Calu3 (cell line): ENCODE results near the gene TBL1XR1. TPM values are rescaled to one million over a fixed set of nuclear protein-coding genes. Genes with fewer than 3 reads are reported as not detected.

Experiments used
- BruUV-seq: library from RNA; stranded (reverse); fragments of 400-500 nt; replicated peaks from 2 replicates; lab custom pipeline; 2021; lab: Mats Ljungman, UMichigan
- CTCF ChIA-PET: fragments of 300-600 bp; sonication (Branson Sonifier 250); formaldehyde crosslinking; loops from one replicate; lab custom pipeline; 2022; ENCODE audit warnings: antibody characterized with exemption; lab: Charles Lee
- DNase-seq: peaks from one replicate; pipeline ENCODE4 v3.0.0; 2022
- H3K27ac Mint-ChIP-seq: one replicate; pipeline ENCODE4 v1.8.0; 2022; ENCODE audit warnings: mixed read lengths; ENCODE audit not compliant: unreplicated experiment
- H3K27me3 Mint-ChIP-seq: one replicate; pipeline ENCODE4 v1.8.0; 2022; ENCODE audit warnings: mixed read lengths; ENCODE audit not compliant: unreplicated experiment
- H3K36me3 Mint-ChIP-seq: one replicate; pipeline ENCODE4 v1.8.0; 2022; ENCODE audit warnings: mild to moderate bottlenecking, moderate library complexity, mixed read lengths; ENCODE audit not compliant: insufficient read depth, unreplicated experiment
- H3K4me1 Mint-ChIP-seq: one replicate; pipeline ENCODE4 v1.8.0; 2022; ENCODE audit warnings: mild to moderate bottlenecking, low read depth, mixed read lengths; ENCODE audit not compliant: unreplicated experiment
- H3K4me3 Mint-ChIP-seq: one replicate; pipeline ENCODE4 v1.8.0; 2022; ENCODE audit warnings: mild to moderate bottlenecking, low read depth, moderate library complexity, mixed read lengths; ENCODE audit not compliant: unreplicated experiment
- H3K9me3 Mint-ChIP-seq: one replicate; pipeline ENCODE4 v1.8.0; 2022; ENCODE audit warnings: low read depth, mixed read lengths; ENCODE audit not compliant: unreplicated experiment
- intact Hi-C: fragments of 100-400 bp; cut with micrococcal nuclease; formaldehyde crosslinking; loops from one replicate; pipeline ENCODE4 v1.10.0; 2022; ENCODE audit not compliant: unreplicated experiment
- total RNA-seq: library from RNA; stranded (reverse); gene quantifications from 2 replicates; pipeline ENCODE4 v1.2.3, GENCODE V29; 2022
- TF ChIP-seq, protein P1 (sequence below): fragments of 200-600 bp; IDR thresholded peaks from one replicate; pipeline ENCODE4 v1.8.0; 2022; ENCODE audit warnings: antibody characterized with exemption; ENCODE audit not compliant: unreplicated experiment

TBL1XR1 gene
- total RNA-seq, 1 experiment from 2014 or later = 206 TPM

DNA sequence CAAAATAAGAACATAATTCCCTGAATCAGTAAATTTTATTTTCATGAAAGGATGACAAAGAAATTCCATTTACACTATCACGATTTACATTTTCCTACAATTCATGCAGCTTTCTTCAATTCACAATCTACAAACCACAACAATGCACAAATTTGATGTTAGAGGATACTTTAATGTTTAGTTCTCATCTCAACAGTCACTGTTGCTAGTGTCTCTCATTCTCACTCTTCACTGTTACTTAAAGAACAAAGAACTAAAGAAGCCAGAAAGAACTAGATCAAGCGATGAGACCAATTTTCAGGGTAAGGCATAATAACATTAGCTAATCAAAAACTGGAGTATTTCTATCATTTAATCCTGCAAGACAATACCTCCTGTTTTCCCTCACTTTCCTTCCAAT is 73.5 kb downstream of the TBL1XR1 start:
- no peak for DNase-seq
- Mint-ChIP-seq H3K4me3 (no peak overlapping the region), H3K36me3 (no peaks in the 10 kb centered on the region), H3K27ac (no peak overlapping the region), H3K27me3 (no peaks in the 10 kb centered on the region), H3K4me1 (peaks cover 34% of the 10 kb centered on the region), H3K9me3 (peaks cover 6% of the 10 kb centered on the region)
- no TSS peak for BruUV-seq
- intact Hi-C loops = no loop called here
- TF ChIP-seq, protein P1, sequence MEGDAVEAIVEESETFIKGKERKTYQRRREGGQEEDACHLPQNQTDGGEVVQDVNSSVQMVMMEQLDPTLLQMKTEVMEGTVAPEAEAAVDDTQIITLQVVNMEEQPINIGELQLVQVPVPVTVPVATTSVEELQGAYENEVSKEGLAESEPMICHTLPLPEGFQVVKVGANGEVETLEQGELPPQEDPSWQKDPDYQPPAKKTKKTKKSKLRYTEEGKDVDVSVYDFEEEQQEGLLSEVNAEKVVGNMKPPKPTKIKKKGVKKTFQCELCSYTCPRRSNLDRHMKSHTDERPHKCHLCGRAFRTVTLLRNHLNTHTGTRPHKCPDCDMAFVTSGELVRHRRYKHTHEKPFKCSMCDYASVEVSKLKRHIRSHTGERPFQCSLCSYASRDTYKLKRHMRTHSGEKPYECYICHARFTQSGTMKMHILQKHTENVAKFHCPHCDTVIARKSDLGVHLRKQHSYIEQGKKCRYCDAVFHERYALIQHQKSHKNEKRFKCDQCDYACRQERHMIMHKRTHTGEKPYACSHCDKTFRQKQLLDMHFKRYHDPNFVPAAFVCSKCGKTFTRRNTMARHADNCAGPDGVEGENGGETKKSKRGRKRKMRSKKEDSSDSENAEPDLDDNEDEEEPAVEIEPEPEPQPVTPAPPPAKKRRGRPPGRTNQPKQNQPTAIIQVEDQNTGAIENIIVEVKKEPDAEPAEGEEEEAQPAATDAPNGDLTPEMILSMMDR = no peak
- CTCF ChIA-PET = interaction anchor here (0.8 to 1.7 kb wide), 3 partner anchors 12 to 22 kb away, joined by 3 read pairs; no protein-coding TSS in a partner anchor

GRCh38 chr3:177122183-177122856 is 75.0 kb downstream of the TBL1XR1 start:
- intact Hi-C loops = no loop called here
- no peak for DNase-seq
- Mint-ChIP-seq H3K9me3 (peaks cover 6% of the 10 kb centered on the region), H3K27me3 (no peaks in the 10 kb centered on the region), H3K4me1 (peaks cover 31% of the 10 kb centered on the region), H3K36me3 (no peaks in the 10 kb centered on the region), H3K4me3 (no peak overlapping the region), H3K27ac (no peak overlapping the region)
- no TSS peak for BruUV-seq
- CTCF ChIA-PET = interaction anchor here (1.7 kb wide), 1 partner anchor 23 kb away, joined by 3 read pairs; no protein-coding TSS in a partner anchor
- TF ChIP-seq, protein P1 = no peak

DNA sequence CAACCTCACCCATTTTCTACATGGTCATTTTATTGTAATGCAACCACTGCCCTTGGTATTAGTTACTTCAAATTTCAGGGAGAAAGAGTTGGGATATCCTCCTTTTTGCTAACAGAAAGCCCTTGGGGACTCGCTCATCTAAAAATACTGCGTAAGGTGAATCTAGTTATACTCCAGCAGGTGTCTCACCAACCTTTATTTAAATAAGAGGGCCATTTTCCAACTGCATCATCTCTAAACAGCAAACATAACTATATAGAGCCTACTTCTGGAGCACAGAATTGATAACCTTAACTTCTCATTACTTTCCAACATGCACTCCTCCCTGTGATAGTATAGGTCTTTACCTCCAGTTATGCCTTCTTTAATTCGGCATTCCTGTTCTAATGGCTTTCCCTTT is 77.5 kb downstream of the TBL1XR1 start:
- intact Hi-C loops = no loop called here
- Mint-ChIP-seq H3K4me3 (no peak overlapping the region), H3K27me3 (no peaks in the 10 kb centered on the region), H3K9me3 (peaks cover 4% of the 10 kb centered on the region), H3K36me3 (no peaks in the 10 kb centered on the region), H3K4me1 (peaks cover 26% of the 10 kb centered on the region), H3K27ac (no peak overlapping the region)
- TF ChIP-seq, protein P1 = no peak
- DNase-seq = no peak
- no TSS peak for BruUV-seq
- CTCF ChIA-PET = no interaction called here

DNA sequence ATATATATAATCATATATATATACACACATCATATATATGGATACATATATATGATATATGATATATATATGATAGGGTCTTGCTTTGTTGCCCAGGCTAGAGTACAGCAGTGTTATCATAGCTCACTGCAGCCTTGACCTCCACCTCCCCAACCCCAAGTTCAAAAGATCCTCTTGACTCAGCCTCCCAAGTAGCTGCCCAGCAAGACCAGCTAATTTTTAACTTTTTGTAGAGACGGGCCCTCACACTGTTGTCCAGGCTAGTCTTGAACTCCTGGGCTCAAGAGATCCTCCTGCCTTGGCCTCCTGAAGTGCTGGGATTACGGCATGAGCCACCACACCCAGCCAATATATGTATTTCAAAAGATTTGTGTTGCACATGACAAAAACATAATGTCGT is 83.0 kb downstream of the TBL1XR1 start:
- H3K27ac Mint-ChIP-seq = no peak overlapping the region
- no peaks in the 10 kb centered on the region for H3K36me3 Mint-ChIP-seq
- no peaks in the 10 kb centered on the region for H3K27me3 Mint-ChIP-seq
- TF ChIP-seq, protein P1 = no peak
- H3K4me1 Mint-ChIP-seq = peaks cover 50% of the 10 kb centered on the region
- BruUV-seq = no TSS peak
- H3K4me3 Mint-ChIP-seq = no peak overlapping the region
- no peak for DNase-seq
- no peaks in the 10 kb centered on the region for H3K9me3 Mint-ChIP-seq
- intact Hi-C loops = no loop called here
- CTCF ChIA-PET = interaction anchor here (1.0 kb wide), 1 partner anchor 8 kb away, joined by 3 read pairs; no protein-coding TSS in a partner anchor
